ENCODE results near the gene KRTAP12-2.

KRTAP12-2 gene

DNA sequence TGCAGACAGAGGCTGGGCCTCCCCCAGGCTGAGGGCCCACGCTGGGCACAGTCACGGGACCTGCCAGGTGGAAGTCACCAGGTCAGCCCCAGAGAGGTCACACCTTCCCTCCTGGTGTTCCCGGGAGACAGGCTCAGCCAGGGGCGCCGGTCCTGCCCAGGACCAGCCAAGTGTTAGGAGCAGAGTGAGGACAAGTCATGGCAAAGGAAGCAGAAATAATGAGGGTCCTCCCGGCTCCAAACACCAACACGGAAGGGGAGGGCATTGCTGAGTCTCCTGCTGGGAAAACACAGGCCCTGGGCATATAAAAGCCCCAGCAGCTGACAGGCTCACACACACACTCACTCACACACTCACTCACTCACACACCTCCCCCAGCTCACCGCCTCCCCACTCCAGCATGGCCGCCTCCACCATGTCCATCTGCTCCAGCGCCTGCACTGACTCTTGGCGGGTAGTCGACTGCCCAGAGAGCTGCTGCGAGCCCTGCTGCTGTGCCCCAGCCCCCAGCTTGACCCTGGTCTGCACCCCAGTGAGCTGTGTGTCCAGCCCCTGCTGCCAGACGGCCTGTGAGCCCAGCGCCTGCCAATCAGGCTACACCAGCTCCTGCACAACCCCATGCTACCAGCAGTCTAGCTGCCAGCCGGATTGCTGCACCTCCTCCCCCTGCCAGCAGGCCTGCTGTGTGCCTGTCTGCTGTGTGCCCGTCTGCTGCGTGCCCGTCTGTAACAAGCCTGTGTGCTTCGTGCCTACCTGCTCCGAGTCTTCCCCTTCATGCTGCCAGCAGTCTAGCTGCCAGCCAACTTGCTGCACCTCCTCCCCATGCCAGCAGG is 29.5 kb downstream of the KRTAP12-2 start, which contains the start of gene KRTAP10-10 (continued):
- TF ChIP-seq REPIN1 (tag by site-specific recombination; IDR thresholded peaks at IDR 0.05; ENCODE audit: low read depth) (no peak), SALL2 (tag by site-specific recombination; IDR thresholded peaks at IDR 0.05; ENCODE audit: borderline replicate concordance) (no peak), RBAK (tag by site-specific recombination; IDR thresholded peaks at IDR 0.05) (no peak), ZNF670 (tag by site-specific recombination; IDR thresholded peaks at IDR 0.05; ENCODE audit: low read depth) (no peak), EGR2 (tag by site-specific recombination; IDR thresholded peaks at IDR 0.05; ENCODE audit: low read depth) (peak; percentile 31; the same call in 1 of the 2 replicates), ZNF548 (tag by site-specific recombination; IDR thresholded peaks at IDR 0.05) (no peak), ZNF24 (tag by site-specific recombination; IDR thresholded peaks at IDR 0.05) (no peak), ZNF585B (tag by site-specific recombination; IDR thresholded peaks at IDR 0.05) (no peak), KLF10 (tag by site-specific recombination; IDR thresholded peaks at IDR 0.05) (no peak), ZNF239 (tag by site-specific recombination; IDR thresholded peaks at IDR 0.05) (no peak), ZNF423 (tag by site-specific recombination; IDR thresholded peaks at IDR 0.05) (no peak), ZNF654 (tag by site-specific recombination; IDR thresholded peaks at IDR 0.05; ENCODE audit: low read depth) (no peak), ZNF433 (tag by site-specific recombination; IDR thresholded peaks at IDR 0.05; ENCODE audit: low read depth) (no peak), ZIC2 (tag by site-specific recombination; IDR thresholded peaks at IDR 0.05) (peak; percentile 81), GLIS1 (tag by site-specific recombination; IDR thresholded peaks at IDR 0.05) (peak; percentile 26; the same call in 1 of the 2 replicates), ZFP37 (tag by site-specific recombination; IDR thresholded peaks at IDR 0.05) (no peak), ZFHX2 (tag by site-specific recombination; conservative IDR thresholded peaks at IDR 0.05) (peak; percentile 51)
- TF ChIP-seq, protein P1, sequence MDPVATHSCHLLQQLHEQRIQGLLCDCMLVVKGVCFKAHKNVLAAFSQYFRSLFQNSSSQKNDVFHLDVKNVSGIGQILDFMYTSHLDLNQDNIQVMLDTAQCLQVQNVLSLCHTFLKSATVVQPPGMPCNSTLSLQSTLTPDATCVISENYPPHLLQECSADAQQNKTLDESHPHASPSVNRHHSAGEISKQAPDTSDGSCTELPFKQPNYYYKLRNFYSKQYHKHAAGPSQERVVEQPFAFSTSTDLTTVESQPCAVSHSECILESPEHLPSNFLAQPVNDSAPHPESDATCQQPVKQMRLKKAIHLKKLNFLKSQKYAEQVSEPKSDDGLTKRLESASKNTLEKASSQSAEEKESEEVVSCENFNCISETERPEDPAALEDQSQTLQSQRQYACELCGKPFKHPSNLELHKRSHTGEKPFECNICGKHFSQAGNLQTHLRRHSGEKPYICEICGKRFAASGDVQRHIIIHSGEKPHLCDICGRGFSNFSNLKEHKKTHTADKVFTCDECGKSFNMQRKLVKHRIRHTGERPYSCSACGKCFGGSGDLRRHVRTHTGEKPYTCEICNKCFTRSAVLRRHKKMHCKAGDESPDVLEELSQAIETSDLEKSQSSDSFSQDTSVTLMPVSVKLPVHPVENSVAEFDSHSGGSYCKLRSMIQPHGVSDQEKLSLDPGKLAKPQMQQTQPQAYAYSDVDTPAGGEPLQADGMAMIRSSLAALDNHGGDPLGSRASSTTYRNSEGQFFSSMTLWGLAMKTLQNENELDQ (tag by site-specific recombination; IDR thresholded peaks at IDR 0.05; ENCODE audit: low read depth) = no peak
- TF ChIP-seq, protein P2, sequence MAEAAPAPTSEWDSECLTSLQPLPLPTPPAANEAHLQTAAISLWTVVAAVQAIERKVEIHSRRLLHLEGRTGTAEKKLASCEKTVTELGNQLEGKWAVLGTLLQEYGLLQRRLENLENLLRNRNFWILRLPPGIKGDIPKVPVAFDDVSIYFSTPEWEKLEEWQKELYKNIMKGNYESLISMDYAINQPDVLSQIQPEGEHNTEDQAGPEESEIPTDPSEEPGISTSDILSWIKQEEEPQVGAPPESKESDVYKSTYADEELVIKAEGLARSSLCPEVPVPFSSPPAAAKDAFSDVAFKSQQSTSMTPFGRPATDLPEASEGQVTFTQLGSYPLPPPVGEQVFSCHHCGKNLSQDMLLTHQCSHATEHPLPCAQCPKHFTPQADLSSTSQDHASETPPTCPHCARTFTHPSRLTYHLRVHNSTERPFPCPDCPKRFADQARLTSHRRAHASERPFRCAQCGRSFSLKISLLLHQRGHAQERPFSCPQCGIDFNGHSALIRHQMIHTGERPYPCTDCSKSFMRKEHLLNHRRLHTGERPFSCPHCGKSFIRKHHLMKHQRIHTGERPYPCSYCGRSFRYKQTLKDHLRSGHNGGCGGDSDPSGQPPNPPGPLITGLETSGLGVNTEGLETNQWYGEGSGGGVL (tag by site-specific recombination; IDR thresholded peaks at IDR 0.05) = peak; percentile 35; the same call in 1 of the 2 replicates
- TF ChIP-seq, protein P3, sequence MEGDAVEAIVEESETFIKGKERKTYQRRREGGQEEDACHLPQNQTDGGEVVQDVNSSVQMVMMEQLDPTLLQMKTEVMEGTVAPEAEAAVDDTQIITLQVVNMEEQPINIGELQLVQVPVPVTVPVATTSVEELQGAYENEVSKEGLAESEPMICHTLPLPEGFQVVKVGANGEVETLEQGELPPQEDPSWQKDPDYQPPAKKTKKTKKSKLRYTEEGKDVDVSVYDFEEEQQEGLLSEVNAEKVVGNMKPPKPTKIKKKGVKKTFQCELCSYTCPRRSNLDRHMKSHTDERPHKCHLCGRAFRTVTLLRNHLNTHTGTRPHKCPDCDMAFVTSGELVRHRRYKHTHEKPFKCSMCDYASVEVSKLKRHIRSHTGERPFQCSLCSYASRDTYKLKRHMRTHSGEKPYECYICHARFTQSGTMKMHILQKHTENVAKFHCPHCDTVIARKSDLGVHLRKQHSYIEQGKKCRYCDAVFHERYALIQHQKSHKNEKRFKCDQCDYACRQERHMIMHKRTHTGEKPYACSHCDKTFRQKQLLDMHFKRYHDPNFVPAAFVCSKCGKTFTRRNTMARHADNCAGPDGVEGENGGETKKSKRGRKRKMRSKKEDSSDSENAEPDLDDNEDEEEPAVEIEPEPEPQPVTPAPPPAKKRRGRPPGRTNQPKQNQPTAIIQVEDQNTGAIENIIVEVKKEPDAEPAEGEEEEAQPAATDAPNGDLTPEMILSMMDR (tag by site-specific recombination; IDR thresholded peaks at IDR 0.05) = no peak
- TF ChIP-seq, protein P4, sequence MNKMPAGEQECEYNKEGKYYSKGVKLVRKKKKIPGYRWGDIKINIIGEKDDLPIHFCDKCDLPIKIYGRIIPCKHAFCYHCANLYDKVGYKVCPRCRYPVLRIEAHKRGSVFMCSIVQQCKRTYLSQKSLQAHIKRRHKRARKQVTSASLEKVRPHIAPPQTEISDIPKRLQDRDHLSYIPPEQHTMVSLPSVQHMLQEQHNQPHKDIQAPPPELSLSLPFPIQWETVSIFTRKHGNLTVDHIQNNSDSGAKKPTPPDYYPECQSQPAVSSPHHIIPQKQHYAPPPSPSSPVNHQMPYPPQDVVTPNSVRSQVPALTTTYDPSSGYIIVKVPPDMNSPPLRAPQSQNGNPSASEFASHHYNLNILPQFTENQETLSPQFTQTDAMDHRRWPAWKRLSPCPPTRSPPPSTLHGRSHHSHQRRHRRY (tag by site-specific recombination; IDR thresholded peaks at IDR 0.05) = no peak
- TF ChIP-seq, protein P5, sequence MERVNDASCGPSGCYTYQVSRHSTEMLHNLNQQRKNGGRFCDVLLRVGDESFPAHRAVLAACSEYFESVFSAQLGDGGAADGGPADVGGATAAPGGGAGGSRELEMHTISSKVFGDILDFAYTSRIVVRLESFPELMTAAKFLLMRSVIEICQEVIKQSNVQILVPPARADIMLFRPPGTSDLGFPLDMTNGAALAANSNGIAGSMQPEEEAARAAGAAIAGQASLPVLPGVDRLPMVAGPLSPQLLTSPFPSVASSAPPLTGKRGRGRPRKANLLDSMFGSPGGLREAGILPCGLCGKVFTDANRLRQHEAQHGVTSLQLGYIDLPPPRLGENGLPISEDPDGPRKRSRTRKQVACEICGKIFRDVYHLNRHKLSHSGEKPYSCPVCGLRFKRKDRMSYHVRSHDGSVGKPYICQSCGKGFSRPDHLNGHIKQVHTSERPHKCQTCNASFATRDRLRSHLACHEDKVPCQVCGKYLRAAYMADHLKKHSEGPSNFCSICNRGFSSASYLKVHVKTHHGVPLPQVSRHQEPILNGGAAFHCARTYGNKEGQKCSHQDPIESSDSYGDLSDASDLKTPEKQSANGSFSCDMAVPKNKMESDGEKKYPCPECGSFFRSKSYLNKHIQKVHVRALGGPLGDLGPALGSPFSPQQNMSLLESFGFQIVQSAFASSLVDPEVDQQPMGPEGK (tag by site-specific recombination; IDR thresholded peaks at IDR 0.05) = no peak
- TF ChIP-seq, protein P6, sequence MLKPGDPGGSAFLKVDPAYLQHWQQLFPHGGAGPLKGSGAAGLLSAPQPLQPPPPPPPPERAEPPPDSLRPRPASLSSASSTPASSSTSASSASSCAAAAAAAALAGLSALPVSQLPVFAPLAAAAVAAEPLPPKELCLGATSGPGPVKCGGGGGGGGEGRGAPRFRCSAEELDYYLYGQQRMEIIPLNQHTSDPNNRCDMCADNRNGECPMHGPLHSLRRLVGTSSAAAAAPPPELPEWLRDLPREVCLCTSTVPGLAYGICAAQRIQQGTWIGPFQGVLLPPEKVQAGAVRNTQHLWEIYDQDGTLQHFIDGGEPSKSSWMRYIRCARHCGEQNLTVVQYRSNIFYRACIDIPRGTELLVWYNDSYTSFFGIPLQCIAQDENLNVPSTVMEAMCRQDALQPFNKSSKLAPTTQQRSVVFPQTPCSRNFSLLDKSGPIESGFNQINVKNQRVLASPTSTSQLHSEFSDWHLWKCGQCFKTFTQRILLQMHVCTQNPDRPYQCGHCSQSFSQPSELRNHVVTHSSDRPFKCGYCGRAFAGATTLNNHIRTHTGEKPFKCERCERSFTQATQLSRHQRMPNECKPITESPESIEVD (tag by site-specific recombination; IDR thresholded peaks at IDR 0.05) = no peak
